SIG-M5 (cell line): ENCODE data around the gene PIGW.

Experiments
- DNase-seq: peaks from one replicate; lab custom pipeline; 2025; lab: John Stamatoyannopoulos, UW

PIGW gene, protein sequence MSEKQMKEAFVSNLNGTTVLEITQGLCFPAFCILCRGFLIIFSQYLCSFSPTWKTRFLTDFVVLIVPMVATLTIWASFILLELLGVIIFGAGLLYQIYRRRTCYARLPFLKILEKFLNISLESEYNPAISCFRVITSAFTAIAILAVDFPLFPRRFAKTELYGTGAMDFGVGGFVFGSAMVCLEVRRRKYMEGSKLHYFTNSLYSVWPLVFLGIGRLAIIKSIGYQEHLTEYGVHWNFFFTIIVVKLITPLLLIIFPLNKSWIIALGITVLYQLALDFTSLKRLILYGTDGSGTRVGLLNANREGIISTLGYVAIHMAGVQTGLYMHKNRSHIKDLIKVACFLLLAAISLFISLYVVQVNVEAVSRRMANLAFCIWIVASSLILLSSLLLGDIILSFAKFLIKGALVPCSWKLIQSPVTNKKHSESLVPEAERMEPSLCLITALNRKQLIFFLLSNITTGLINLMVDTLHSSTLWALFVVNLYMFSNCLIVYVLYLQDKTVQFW

DNA sequence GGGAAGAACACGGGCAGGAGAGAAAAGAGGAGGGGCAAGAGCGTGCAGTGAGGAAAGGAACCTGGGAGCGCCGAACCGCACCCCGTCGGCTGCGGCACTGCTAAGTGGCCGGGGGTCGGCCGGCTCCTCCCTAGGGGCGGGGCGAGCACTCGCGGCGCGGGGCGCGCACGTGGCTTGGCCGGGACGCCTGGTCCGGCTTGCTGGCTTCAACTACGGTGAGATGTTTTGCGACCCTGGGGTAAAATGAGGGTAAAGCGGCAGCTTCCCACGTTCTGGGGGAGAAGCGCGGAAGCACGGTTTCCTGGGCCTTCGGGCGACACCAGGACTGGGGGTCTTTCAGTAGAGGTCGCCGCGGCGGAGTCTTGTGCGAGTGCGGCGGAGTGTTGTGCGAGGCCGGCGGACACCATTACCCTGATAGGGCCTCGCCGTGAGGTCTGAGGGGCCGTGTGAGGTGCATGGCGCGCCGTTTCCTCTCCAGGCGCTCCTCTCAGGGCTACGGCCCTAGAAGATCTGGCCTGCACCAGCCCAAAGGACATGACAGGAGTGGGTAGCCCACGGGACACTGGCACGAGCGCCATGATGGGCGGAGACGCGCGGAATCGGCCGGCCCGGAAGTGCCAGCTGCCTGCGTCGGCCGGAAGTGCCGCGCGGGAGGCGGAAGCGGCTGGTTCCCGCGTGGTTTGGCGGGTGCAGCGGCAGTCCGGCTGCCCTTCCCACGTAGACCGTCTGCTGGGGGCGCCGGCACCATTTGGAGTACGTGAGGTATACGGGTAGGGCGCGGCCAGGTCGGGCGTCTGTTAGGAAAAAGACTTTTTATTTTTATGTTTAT, at the start of gene PIGW, which contains the start of gene MYO19:
TSS of gene PIGW (plus strand) at position 148 of the 829 bp plus-strand sequence. CDS start 2,115 bp downstream, outside the sequence.
TSS of gene MYO19 (minus strand) at position 29 of the 829 bp plus-strand sequence. CDS start 2,330 bp downstream, outside the sequence.
- DNase-seq: peak; percentile 60

DNA sequence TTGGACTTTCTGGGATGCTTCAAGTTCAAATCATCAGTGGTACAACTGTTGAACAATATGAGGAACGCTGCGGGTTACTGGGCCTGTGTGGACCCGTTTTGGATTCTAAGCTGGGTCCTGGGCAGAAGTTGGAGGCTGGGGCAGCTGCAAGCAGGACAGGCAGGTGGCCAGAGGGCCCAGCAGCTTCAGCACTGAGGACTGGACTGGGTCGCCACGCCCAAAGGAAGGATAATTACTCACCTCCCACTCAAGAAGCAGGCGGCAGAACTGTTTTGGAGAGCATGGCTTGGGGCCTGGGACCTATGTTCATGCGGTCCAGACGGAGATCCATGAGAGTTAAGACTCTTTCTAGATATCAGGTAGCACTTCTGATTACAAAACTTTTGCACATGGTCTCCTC, 49.8 kb upstream of the PIGW start:
- DNase-seq: no peak

DNA sequence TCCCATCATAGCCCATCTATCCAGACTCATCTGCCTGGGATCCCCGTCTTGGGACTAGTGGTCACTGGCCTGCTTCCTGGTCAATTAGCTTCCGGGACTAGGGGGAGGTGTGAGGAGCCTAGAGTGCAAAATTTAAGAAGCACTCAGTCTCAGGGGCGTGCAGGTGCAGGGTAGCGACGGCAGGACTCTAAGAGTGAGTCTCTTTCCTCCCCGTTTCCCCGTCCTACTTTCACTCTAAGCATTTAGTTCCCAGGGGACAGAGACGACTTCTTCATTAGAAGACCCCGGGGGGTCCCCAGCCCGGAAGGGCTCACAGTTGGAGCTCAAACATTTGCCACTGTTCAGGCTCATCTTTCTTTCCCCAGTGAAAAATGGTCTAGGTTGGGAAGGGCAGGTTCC, 49.0 kb upstream of the PIGW start:
- no peak for DNase-seq

DNA sequence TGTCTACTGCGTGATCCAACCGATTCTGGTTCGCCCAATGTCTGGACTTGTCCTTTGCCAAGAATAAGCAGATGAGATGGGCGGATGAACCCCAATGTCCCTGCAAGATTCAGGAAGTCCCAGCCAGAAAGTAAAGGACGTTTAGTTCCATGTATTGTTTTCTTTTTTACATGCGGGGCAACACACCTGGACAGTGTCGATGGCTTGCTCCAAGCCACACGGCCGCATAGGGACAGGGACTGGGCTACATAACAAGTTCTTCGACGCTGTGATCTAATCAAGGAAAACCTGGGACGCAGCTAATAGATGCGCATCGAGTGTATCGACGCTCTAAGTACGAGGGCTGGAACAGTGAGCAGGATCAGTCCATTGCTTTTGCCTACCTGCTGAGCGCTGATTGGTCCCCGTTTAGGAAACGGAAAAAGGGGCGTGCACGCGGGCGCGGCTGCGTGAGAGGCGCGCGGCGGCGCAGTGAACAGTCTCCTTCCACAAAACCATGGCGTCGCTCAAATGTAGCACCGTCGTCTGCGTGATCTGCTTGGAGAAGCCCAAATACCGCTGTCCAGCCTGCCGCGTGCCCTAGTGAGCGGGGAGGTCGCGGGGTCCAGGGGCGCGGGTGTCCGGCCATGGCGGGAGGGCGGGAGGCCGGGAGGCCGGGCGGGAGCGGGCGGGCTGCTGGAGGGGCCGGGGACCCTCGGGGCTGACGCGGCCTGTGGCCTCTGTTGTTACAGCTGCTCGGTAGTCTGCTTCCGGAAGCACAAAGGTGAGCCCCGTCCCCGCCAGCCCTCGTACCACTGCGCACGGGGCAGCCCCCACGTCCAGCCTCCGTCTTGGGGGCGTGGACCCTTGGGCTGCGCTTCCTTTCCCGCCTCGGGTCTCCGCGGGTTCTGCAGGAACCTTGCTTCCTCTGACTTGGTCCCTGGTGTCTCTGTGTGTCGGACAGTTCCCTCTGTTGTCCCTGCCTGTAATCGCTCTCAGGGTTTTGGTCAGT, 48.3 kb upstream of the PIGW start, which contains the start of gene ZNHIT3:
TSS of gene ZNHIT3 (plus strand) at position 478 of the 991 bp plus-strand sequence. CDS start at position 497, 19 bp downstream.
- DNase-seq: peak; percentile 82

DNA sequence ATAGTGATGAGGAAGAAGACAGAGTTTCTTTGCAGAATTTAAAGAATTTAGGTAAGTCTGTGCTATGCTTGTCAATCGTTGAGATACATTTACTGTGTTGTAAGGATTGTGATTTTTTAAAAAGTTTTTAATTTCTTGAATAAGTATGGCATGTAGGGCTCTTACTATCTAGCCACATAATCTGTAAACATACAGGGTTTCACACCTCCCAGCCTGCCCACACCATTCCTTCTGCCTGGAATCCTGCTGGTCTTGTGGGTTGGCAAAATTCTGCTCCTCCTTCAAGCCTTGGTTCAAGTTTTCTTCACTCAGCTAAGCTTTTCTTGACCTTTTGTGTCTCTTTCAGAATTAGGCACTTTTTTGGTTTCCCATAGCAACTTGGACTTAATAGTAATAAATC, 40.8 kb upstream of the PIGW start:
- DNase-seq: no peak

DNA sequence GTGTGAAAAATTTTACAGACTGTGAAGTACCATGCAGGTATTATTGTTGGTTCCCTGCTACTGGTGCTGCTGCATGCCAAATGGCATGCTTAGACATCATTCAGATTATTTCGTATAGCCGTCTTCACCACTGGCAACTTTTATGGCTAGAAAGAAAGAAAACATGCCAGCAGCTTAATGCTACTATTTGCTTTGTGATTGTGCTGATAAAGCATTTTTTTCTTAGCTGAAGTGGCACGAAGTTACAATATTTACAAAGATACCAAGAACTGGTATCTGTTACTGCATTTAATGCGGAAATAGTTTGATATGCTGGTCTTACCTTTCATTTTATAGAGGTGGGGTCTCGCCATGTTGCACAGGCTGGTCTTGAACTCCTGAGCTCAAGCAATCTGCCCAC, 40.1 kb upstream of the PIGW start:
- no peak for DNase-seq

DNA sequence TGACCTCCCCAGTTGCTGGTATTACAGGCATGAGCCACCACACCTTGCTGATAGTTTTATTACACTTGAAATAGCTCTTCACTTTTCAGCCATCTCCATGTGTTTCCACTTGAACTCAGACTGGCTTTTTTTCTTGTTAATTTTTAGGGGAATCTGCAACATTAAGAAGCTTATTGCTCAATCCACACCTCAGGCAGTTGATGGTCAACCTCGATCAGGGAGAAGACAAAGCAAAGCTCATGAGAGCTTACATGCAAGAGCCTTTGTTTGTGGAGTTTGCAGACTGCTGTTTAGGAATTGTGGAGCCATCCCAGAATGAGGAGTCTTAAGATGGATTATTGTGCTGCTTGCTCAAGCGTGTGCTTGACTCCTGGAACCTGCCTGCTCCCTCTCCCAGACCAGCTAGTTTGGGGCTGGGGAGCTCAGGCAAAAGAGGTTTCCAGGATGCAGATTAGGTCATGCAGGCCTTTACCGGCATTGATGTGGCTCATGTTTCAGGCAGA, 39.7 kb upstream of the PIGW start:
- no peak for DNase-seq

DNA sequence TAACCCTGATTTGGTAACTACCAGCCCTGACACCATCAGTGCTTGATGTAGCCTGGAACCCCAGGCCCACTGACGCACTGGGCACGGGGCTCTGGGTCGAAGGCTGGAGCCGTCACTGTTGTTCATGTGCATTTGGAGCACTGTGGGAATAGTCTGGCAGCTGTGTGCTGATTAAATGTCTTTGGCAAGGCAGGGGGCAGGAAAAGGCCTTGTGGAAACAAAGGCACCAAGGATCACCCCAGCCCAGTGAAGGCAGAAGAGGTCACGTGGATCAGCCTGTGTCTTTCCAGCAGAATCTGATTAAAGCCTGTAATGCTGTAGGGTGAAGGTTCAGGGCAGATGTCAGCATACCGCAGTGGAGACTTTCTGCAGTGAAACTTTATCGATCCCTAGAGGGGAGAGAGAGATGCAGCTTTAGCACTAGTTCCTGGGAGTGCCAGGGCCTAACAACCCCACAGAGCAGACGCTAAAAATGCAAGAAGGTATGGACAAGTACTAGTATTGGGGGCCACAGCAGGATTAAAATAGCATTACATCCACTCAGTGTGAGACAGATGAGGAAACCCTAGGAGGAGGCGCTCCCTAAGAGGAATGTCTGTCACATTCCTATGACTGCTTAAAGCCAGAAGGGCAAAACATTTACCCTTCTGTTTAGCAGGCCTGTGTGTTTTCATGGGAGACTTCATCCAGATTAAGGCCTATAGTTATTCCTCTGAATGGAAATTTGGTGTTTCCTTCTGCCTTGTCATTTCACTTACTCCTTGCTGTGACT, 38.6 kb upstream of the PIGW start:
- no peak for DNase-seq

DNA sequence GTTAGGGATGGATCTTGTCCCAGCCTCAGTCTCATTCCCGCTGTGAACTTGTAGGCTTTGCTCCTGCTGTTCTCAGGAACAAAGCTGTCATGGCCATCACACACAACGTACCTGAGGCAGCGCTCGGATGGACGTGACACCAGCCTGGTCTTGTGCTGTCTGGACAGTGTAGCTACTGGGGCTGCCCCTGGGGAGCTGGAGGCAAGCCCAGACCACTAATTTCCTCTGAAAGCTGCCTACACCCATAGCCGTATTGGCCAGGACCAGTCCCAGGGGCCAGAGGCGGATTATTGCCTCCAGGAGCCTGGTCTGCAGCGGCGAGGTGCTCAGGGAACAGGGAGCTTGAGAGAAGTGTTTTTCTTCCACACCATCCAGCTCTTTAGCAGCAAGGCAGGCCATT, 36.6 kb upstream of the PIGW start:
- no peak for DNase-seq

DNA sequence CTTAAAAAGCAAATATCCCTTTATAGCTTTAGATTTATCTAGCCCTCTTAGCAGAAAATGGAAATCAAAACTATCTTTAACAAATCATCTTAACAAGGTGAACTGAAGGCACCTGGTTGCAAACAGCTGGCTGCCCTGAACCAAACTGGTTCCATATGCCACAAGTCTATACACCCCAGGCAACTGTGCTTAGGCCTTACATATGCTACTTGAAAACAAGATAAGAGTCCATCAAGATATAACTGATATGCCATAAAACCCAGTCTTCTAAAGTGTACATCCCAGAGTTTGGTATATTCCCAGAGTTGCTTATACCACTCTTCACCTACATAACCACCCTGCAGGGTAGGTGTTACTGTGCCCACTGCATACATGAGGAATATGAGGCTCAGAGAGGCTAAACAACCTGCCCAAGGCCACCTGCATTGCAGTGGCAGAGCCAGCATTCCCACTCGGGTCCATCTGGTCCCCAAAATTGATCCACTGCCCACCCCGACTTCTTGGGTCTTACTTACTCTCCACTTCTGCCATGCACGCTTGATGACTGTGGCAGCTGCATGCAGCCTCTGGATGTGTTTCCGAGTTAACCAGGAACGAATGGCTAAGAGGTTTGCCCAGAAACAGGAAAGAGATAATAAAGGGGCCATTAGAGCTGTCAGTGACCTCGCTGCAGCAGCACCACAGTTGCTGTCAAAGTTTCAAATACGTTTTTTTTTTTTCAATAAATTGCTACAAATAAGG, 36.1 kb upstream of the PIGW start:
- no peak for DNase-seq

DNA sequence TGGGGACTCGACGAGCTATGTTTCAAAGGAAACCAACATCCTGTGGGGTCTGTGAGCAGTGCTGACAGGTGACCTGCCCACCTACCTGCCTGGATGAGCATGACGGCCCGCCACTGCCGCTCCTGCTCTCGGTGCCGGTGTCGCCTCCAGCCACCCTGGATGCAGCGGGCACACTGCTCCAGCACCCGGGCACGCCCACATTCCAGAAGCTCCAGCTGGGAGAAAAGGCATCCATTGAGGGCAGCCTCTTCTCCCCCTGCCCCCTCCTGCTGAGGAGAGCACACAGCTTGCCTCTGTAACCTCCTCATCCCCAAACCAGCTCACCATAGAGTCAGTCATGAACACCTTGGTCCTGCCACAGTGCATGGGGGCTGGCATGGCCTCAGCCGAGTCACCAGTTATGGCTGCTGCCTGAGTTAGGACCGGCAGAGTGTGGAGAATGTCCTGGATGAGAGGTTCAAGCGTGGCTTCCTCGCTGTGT, 34.0 kb upstream of the PIGW start:
- no peak for DNase-seq

DNA sequence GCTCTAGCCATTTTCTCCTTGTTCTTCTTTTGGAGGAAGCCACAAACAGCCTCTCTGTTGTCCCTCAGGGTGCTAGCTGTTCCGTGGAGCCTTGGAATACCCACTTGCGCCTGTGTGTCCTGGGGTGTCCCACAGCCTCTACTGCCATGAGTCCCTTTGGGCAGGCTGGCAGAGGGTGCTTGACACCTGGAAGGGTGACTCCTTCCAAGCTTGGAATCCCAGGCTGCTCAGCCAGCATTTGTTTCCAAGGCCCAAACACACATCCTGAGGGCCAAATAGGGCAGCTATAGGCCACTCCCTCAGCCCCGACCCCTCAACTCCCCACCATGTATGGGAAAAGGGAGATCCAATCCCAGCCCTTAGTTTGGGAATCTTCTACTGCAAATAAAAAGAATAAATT, 33.4 kb upstream of the PIGW start:
- no peak for DNase-seq

DNA sequence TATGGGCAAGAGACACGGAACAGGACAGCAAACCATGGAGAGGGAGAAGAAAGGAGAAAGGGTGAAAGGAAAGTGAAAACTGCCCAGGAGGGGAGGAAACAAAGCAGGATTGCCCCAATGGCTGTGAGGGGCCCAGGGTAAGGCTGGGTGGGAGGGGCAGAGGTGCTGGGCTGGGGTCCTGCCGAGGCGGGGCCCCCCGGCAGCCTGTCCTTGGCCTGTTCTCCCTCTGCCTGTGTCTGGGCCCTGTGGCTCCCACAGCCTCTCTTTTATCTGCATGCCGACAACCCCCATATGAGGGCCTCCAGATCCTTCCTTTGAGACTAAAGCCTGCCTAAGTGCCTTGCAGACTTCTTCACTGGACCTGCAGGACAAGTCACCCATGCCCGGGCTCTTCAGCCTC, 32.8 kb upstream of the PIGW start:
- no peak for DNase-seq

DNA sequence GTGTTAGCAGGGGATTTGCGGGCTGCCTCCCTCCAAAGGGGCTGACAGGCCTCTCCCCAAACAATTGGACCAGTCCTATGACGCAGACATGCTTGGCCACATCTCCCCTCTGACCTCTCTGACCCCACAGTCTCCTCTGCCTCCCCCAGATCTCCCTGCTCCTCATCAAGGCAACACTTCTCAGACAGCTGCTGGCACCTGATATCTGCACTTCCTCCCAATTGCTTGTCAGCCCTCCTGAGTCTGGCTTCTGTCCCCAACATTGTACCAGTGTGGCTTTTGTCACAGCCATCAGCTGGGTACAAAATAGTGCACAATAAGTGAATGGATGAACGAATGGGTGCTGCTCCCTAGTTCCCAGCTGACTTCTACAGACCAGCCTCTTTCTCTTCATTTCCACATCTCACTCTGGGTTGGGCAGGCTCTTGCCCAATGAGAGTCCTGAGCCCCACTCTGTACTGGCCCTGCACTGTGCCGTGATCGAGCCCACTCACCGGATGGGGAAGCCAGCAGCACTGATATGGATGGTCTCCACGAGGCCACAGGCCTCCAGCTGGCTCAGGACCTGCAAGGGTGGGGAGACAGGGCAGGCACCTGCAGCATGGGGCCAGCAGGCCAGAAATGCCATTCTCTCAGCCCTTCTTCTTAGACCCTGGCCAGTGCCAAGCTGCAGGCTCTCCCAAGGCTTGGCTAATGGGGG, 31.2 kb upstream of the PIGW start:
- no peak for DNase-seq

DNA sequence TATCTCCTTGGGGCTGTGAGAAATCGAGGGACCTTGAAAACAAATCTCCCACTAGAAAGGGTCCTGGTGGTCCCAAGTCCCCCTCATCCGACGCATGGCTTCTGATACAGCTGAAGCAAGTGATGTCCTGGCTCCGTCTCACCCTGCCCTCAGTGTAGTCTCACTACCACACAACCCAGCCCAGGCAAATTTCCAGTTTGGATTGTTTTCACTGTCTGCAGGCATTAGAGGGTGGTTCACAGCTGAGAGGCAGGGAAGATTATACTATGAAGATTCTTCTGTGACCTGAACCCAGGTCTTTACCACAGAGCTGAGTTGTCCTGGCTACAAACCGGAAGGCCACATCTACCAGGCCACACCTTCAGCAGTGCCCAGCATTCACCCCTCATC, 30.6 kb upstream of the PIGW start:
- DNase-seq: no peak

DNA sequence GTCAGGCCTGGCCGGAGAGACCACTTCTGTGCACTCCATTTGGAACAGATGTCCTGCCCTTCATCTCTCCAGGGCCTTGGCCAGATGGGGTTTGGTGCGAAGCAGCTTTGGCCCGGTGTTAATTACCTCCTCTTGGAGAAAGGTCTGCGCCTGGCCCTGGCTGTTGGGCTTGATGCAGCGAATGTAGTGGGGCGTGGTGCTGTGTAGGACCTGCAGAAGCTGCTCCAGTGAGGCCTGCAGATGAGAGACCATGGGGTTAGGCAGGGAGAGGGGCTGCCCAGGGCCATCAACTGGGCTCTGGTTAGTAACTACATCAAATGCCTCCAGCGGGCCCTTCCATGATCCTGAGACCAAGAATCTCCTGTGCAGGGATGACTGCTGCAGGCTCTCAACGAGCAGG, 29.6 kb upstream of the PIGW start:
- DNase-seq: no peak

DNA sequence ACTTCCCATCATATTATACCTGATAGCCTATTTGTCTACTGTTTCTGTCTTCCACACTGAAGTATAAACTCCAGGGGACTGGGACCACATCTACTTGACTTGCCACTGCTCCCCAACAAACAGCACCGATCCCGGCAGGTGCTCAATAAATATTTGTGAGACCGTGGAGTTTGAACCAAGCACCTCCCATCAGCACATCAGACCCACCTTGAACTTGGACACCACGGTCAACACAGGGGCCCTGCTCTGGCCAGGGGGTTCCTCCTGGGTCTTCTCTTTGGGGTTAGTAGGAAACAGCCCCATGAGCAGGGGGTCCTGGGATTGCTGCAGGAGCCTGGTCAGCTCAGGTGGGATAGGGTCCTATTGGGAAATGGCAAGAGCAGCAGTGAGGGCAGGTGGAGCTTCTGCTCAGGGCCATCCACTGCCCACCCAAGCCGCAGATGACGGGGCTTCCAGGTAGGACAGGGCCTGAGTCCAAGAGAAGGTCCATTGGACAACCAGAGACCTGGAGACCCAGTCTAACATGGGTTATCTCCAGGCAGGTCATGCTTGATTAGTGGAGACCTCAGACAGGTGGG, 28.4 kb upstream of the PIGW start:
- no peak for DNase-seq

DNA sequence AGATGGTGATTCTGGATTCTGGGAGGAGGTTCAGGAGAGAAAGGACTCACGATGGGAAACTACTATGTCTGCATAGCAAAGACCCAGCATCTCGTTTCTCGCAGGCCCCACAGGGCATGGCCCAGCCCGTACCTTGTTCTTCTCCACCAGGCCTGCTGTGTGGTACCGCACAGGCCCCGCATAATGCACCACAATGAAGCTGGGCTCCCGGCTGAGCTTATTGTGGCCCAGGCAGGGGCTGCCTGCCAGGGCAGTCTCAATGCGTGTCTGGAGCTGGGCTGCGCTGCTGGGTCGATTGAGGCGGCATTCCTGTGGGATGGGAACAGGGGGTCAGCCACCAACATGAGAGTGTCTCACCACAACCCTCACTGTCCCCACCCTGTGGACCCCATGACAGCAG, 28.0 kb upstream of the PIGW start:
- DNase-seq: no peak

DNA sequence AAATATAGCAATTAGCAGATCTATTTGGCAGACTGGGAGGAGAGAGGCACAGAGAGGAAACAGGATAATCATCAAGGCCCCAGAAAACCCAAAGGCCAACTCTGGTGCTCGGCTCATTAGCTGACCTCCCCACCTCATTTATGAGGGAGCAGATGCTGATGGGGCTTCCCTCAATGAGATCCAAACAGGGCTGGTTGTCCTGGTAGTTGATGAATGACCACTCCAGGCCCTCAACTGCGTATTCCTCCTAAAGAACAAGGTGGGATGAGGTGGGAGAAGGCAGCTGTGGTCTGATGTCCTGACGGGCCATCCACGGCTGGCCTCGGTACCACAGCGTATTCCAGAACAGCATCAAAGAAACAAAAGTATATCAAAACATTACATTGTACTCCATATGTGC, 27.5 kb upstream of the PIGW start:
- no peak for DNase-seq
